Neural progenitor cell (in vitro differentiated cells): ENCODE results near the gene RNF26. TPM values are rescaled to one million over a fixed set of nuclear protein-coding genes. Genes with fewer than 3 reads are reported as not detected.

ENCODE experiments used
- DNase-seq: peaks from one replicate; pipeline ENCODE4 v3.0.0-alpha.2; 2016; ENCODE audit warnings: low spot score
- H2AFZ ChIP-seq: fragments of 200-600 bp; sonication (generic); replicated peaks from 2 replicates; pipeline ENCODE4 v1.6.1; 2016; ENCODE audit warnings: antibody characterized with exemption
- H3F3A ChIP-seq: fragments of 200-600 bp; sonication (generic); 2 replicates; pipeline ENCODE4 v1.6.1; 2016; ENCODE audit warnings: antibody characterized with exemption, low read depth
- H3K27ac ChIP-seq: fragments of 200-600 bp; sonication (generic); 2 replicates; pipeline ENCODE4 v1.5.1; 2016; ENCODE audit warnings: mild to moderate bottlenecking
- H3K27me3 ChIP-seq: fragments of 200-600 bp; sonication (generic); 2 replicates; pipeline ENCODE4 v1.6.1; 2016; ENCODE audit warnings: mild to moderate bottlenecking, moderate library complexity
- H3K36me3 ChIP-seq: fragments of 200-600 bp; sonication (generic); 2 replicates; pipeline ENCODE4 v1.5.1; 2016
- H3K4me1 ChIP-seq: fragments of 200-600 bp; sonication (generic); 2 replicates; pipeline ENCODE4 v1.6.1; 2016; ENCODE audit warnings: mixed run types
- H3K4me2 ChIP-seq: fragments of 200-600 bp; sonication (generic); 2 replicates; pipeline ENCODE4 v1.6.1; 2016
- H3K4me3 ChIP-seq: fragments of 200-600 bp; sonication (generic); 2 replicates; pipeline ENCODE4 v1.5.1; 2016
- H3K79me2 ChIP-seq: fragments of 200-600 bp; sonication (generic); 2 replicates; pipeline ENCODE4 v1.6.1; 2016; ENCODE audit warnings: low read depth
- H3K9ac ChIP-seq: fragments of 200-600 bp; sonication (generic); 2 replicates; pipeline ENCODE4 v1.6.1; 2016
- H3K9me3 ChIP-seq: fragments of 200-600 bp; sonication (generic); 2 replicates; pipeline ENCODE4 v1.5.1; 2016; ENCODE audit warnings: low read depth
- H4K20me1 ChIP-seq: fragments of 200-600 bp; sonication (generic); 2 replicates; pipeline ENCODE4 v1.6.1; 2016; ENCODE audit warnings: low read depth
- H3K27ac Mint-ChIP-seq: 3 replicates; pipeline ENCODE4 v1.8.0; 2021; ENCODE audit warnings: mixed read lengths
- H3K27me3 Mint-ChIP-seq: 2 replicates; pipeline ENCODE4 v1.8.0; 2022; ENCODE audit warnings: low read depth, mild to moderate bottlenecking, inconsistent platforms, moderate library complexity, mixed read lengths; ENCODE audit not compliant: insufficient read depth
- H3K36me3 Mint-ChIP-seq: 3 replicates; pipeline ENCODE4 v1.8.0; 2021; ENCODE audit warnings: mixed read lengths
- H3K4me1 Mint-ChIP-seq: 3 replicates; pipeline ENCODE4 v1.8.0; 2021; ENCODE audit warnings: mixed read lengths
- H3K4me3 Mint-ChIP-seq: 3 replicates; pipeline ENCODE4 v1.8.0; 2021; ENCODE audit warnings: mild to moderate bottlenecking, moderate library complexity, mixed read lengths
- H3K9me3 Mint-ChIP-seq: 3 replicates; pipeline ENCODE4 v1.8.0; 2020; ENCODE audit warnings: mixed read lengths
- CTCF ChIP-seq: fragments of 200-600 bp; sonication (generic); IDR thresholded peaks from 2 replicates; pipeline ENCODE4 v1.5.1; 2017; ENCODE audit warnings: antibody characterized with exemption, mild to moderate bottlenecking
- EZH2 ChIP-seq: fragments of 200-600 bp; sonication (generic); IDR thresholded peaks from 2 replicates; pipeline ENCODE4 v1.6.1; 2017; ENCODE audit warnings: antibody characterized with exemption, mild to moderate bottlenecking, moderate library complexity
- EZH2phosphoT487 ChIP-seq: fragments of 200-600 bp; sonication (generic); IDR thresholded peaks from 2 replicates; pipeline ENCODE4 v1.6.1; 2017; ENCODE audit warnings: antibody characterized with exemption
- total RNA-seq: library from RNA; depleted of rRNA; stranded (reverse); fragments of >200 nt; gene quantifications from 2 replicates; pipeline ENCODE4 v1.2.3, GENCODE V29; 2015; ENCODE audit warnings: low replicate concordance

Gene RNF26
- total RNA-seq, 1 donor from 2014 or later = 17.1 TPM

- no peaks in the 10 kb centered on the region for H3K27me3 Mint-ChIP-seq
- Histone ChIP-seq H3K4me3 (no peak overlapping the region), H3F3A (peaks cover 14% of the 10 kb centered on the region), H3K4me1 (peaks cover 15% of the 10 kb centered on the region), H3K36me3 (no peaks in the 10 kb centered on the region), H3K27ac (no peak overlapping the region), H2AFZ (no peak overlapping the region), H3K79me2 (no peaks in the 10 kb centered on the region), H3K9me3 (no peaks in the 10 kb centered on the region), H4K20me1 (peaks cover 10% of the 10 kb centered on the region), H3K4me2 (no peak overlapping the region), H3K9ac (no peak overlapping the region), H3K27me3 (peaks cover 8% of the 10 kb centered on the region)
- H3K36me3 Mint-ChIP-seq = peaks cover 1% of the 10 kb centered on the region
- no peak for DNase-seq
- H3K4me1 Mint-ChIP-seq = peaks cover 17% of the 10 kb centered on the region
- no peak overlapping the region for H3K4me3 Mint-ChIP-seq
- TF ChIP-seq EZH2phosphoT487 = no peak
- TF ChIP-seq CTCF = no peak
- TF ChIP-seq EZH2 = no peak
- H3K27ac Mint-ChIP-seq = no peak overlapping the region
- H3K9me3 Mint-ChIP-seq = no peaks in the 10 kb centered on the region
These were observed 24.2 kb upstream of the RNF26 start for GRCh38 chr11:119309953-119310681.

GRCh38 chr11:119310682-119311052 is 23.7 kb upstream of the RNF26 start:
- no peak overlapping the region for H3K4me3 Mint-ChIP-seq
- no peak overlapping the region for H3K9ac ChIP-seq
- no peaks in the 10 kb centered on the region for H3K36me3 Mint-ChIP-seq
- H3K27ac Mint-ChIP-seq = no peak overlapping the region
- no peak for TF ChIP-seq EZH2
- TF ChIP-seq EZH2phosphoT487 = no peak
- TF ChIP-seq CTCF = no peak
- no peak overlapping the region for H3K27ac ChIP-seq
- H3F3A ChIP-seq = peaks cover 14% of the 10 kb centered on the region
- H2AFZ ChIP-seq = no peak overlapping the region
- no peaks in the 10 kb centered on the region for H3K9me3 Mint-ChIP-seq
- no peaks in the 10 kb centered on the region for H3K9me3 ChIP-seq
- H3K4me2 ChIP-seq = no peak overlapping the region
- H3K4me3 ChIP-seq = no peak overlapping the region
- H3K79me2 ChIP-seq = no peaks in the 10 kb centered on the region
- peaks cover 21% of the 10 kb centered on the region for H3K4me1 Mint-ChIP-seq
- H4K20me1 ChIP-seq = peaks cover 11% of the 10 kb centered on the region
- H3K27me3 ChIP-seq = peaks cover 14% of the 10 kb centered on the region
- H3K27me3 Mint-ChIP-seq = peaks cover 2% of the 10 kb centered on the region
- no peak for DNase-seq
- H3K4me1 ChIP-seq = peaks cover 20% of the 10 kb centered on the region
- no peaks in the 10 kb centered on the region for H3K36me3 ChIP-seq

- no peak overlapping the region for H3K27ac Mint-ChIP-seq
- peaks cover 13% of the 10 kb centered on the region for H3K27me3 Mint-ChIP-seq
- no peaks in the 10 kb centered on the region for H3K79me2 ChIP-seq
- H3K27me3 ChIP-seq = peaks cover 35% of the 10 kb centered on the region
- H3K4me1 Mint-ChIP-seq = peaks cover 26% of the 10 kb centered on the region
- peak overlapping the region; percentile 89 for H3K4me2 ChIP-seq
- H3F3A ChIP-seq = peaks cover 26% of the 10 kb centered on the region
- H3K27ac ChIP-seq = no peak overlapping the region
- H2AFZ ChIP-seq = peak overlapping the region; percentile 12
- H4K20me1 ChIP-seq = peaks cover 6% of the 10 kb centered on the region
- TF ChIP-seq CTCF (no peak), EZH2phosphoT487 (no peak), EZH2 (no peak)
- no peaks in the 10 kb centered on the region for H3K9me3 Mint-ChIP-seq
- DNase-seq = no peak
- H3K4me3 ChIP-seq = peak overlapping the region; percentile 74
- H3K36me3 Mint-ChIP-seq = no peaks in the 10 kb centered on the region
- H3K36me3 ChIP-seq = no peaks in the 10 kb centered on the region
- peak overlapping the region; percentile 46 for H3K4me3 Mint-ChIP-seq
- no peak overlapping the region for H3K9ac ChIP-seq
- H3K4me1 ChIP-seq = peaks cover 41% of the 10 kb centered on the region
- no peaks in the 10 kb centered on the region for H3K9me3 ChIP-seq
These were observed 19.6 kb upstream of the RNF26 start for GRCh38 chr11:119314726-119315125.
